Activated B cell treated with CpG ODN at 0.5 μM for 24 hours (primary cell): ENCODE measurements around the gene CHST15. TPM values are rescaled to one million over a fixed set of nuclear protein-coding genes. Genes with fewer than 3 reads are reported as not detected.

Experiments
- ATAC-seq: fragments of 200-7000 bp; cut with Tn5 transposase; one replicate; pipeline ENCODE4 v1.10.0; 2021; ENCODE audit warnings: low read depth, mild to moderate bottlenecking, moderate library complexity
- CTCF ChIA-PET: fragments of 350-600 bp; sonication (Branson Sonifier 250); formaldehyde crosslinking; loops from one replicate; lab custom pipeline; 2021; ENCODE audit warnings: antibody characterized with exemption; lab: Charles Lee
- POLR2A ChIA-PET: fragments of 350-600 bp; sonication (Branson Sonifier 250); formaldehyde crosslinking; loops from one replicate; lab custom pipeline; 2021; ENCODE audit warnings: antibody characterized with exemption; lab: Charles Lee
- DNase-seq: peaks from one replicate; pipeline ENCODE4 v3.0.0; 2022
- H3K27ac Mint-ChIP-seq: one replicate; pipeline ENCODE4 v1.8.0; 2020; ENCODE audit warnings: mixed read lengths
- H3K27me3 Mint-ChIP-seq: one replicate; pipeline ENCODE4 v1.8.0; 2021; ENCODE audit warnings: mixed read lengths
- H3K36me3 Mint-ChIP-seq: one replicate; pipeline ENCODE4 v1.8.0; 2021; ENCODE audit warnings: low read depth, mixed read lengths
- H3K4me1 Mint-ChIP-seq: one replicate; pipeline ENCODE4 v1.8.0; 2021; ENCODE audit warnings: mixed read lengths
- H3K4me3 Mint-ChIP-seq: one replicate; pipeline ENCODE4 v1.8.0; 2020; ENCODE audit warnings: mild to moderate bottlenecking, mixed read lengths
- H3K9me3 Mint-ChIP-seq: one replicate; pipeline ENCODE4 v1.8.0; 2020; ENCODE audit warnings: mixed read lengths
- intact Hi-C: fragments of 100-400 bp; cut with micrococcal nuclease; formaldehyde crosslinking; loops from one replicate; pipeline ENCODE4 v1.15.1; 2024
- total RNA-seq: library from RNA; stranded (reverse); gene quantifications from 2 replicates; pipeline ENCODE4 v1.2.3, GENCODE V29; 2022
- TF ChIP-seq, protein P1 (sequence below): fragments of 200-600 bp; IDR thresholded peaks from one replicate; pipeline ENCODE4 v1.8.0; 2022; ENCODE audit warnings: antibody characterized with exemption, mild to moderate bottlenecking

Gene CHST15
- total RNA-seq, 1 donor from 2014 or later = 13.8 TPM

- H3K36me3 Mint-ChIP-seq = peaks cover 16% of the 10 kb centered on the region
- no peak for ATAC-seq
Observed at GRCh38 chr10:124078714-124079113, 14.7 kb downstream of the CHST15 start.

DNA sequence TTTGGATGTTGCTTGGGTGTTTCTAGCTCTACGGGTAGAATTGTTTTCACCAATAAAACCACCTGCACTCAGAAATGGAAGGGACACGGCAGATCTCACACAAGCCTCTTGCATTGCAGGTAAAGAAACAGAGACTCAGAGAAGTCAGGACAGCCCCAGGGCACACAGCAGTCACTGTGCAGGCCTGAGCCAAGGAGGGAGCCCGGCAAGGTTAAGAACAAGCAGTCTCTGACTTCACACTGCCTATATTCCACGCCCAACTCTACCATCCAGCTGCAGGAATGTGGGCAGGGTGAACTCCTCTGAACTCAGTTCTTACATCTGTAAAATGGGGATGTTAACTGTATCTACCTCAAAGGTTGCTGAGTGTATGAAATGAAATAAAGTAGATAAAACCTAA lies 15.4 kb downstream of the CHST15 start:
- intact Hi-C loops = no loop called here
- POLR2A ChIA-PET = interaction anchor here (0.7 to 1.3 kb wide), 2 partner anchors 12 to 14 kb away, joined by 3 to 4 read pairs; no protein-coding TSS in a partner anchor
- ATAC-seq (no peak), DNase-seq (no peak)
- H3K4me3 Mint-ChIP-seq = no peak overlapping the region
- no peaks in the 10 kb centered on the region for H3K9me3 Mint-ChIP-seq
- CTCF ChIA-PET = no interaction called here
- no peak overlapping the region for H3K27ac Mint-ChIP-seq
- no peaks in the 10 kb centered on the region for H3K27me3 Mint-ChIP-seq
- TF ChIP-seq, protein P1, sequence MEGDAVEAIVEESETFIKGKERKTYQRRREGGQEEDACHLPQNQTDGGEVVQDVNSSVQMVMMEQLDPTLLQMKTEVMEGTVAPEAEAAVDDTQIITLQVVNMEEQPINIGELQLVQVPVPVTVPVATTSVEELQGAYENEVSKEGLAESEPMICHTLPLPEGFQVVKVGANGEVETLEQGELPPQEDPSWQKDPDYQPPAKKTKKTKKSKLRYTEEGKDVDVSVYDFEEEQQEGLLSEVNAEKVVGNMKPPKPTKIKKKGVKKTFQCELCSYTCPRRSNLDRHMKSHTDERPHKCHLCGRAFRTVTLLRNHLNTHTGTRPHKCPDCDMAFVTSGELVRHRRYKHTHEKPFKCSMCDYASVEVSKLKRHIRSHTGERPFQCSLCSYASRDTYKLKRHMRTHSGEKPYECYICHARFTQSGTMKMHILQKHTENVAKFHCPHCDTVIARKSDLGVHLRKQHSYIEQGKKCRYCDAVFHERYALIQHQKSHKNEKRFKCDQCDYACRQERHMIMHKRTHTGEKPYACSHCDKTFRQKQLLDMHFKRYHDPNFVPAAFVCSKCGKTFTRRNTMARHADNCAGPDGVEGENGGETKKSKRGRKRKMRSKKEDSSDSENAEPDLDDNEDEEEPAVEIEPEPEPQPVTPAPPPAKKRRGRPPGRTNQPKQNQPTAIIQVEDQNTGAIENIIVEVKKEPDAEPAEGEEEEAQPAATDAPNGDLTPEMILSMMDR = no peak
- H3K36me3 Mint-ChIP-seq = peaks cover 9% of the 10 kb centered on the region
- peaks cover 74% of the 10 kb centered on the region for H3K4me1 Mint-ChIP-seq

More at GRCh38 chr10:124078714-124079113, 14.7 kb downstream of the CHST15 start:
- DNase-seq = no peak
- H3K27me3 Mint-ChIP-seq = no peaks in the 10 kb centered on the region
- intact Hi-C loops = no loop called here
- H3K9me3 Mint-ChIP-seq = no peaks in the 10 kb centered on the region
- TF ChIP-seq, protein P1 = no peak
- no peak overlapping the region for H3K4me3 Mint-ChIP-seq
- ChIA-PET CTCF (no interaction called here), POLR2A (no interaction called here)
- H3K4me1 Mint-ChIP-seq = peaks cover 67% of the 10 kb centered on the region
- H3K27ac Mint-ChIP-seq = no peak overlapping the region

DNA sequence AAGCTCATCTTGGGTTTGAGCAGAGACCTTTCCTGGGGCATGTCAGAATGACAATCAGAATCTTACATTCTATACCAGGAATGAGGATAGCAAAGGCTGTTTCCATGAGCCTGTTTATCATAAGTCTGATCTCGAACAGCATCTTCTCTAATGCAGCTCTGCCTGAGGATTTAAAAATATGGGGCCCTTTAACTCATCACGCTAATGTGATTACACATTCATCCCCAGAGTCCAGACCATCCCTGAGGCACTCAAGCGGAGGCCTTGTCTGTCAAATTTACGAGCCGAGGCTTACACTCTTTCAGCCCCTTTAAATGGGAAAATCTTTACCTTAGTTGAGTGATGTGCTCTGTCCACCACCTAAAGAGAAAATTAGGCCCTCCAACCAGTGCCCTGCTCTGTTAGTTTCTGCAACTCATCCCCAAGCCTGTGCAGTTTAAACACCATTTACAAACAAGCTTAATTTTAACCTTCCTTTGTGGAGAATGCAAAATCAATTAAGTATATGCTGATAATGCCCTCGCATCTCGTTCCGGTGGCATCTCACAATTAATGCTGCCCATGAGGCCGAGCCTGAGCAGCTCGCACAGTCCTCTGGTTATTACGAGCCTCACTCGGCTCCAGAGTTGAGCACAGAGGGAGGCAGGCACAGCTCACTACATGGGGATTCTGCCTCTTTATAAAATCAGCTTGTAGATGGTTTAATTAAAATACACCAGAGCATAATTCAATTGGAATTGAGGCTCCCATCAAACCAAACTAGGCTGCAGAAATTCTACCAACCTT lies 16.0 kb downstream of the CHST15 start:
- TF ChIP-seq, protein P1 = no peak
- no peak overlapping the region for H3K4me3 Mint-ChIP-seq
- peaks cover 80% of the 10 kb centered on the region for H3K4me1 Mint-ChIP-seq
- H3K9me3 Mint-ChIP-seq = no peaks in the 10 kb centered on the region
- H3K27ac Mint-ChIP-seq = peak overlapping the region; percentile 22
- DNase-seq (no peak), ATAC-seq (no peak)
- ChIA-PET CTCF (no interaction called here), POLR2A (interaction anchor here (0.7 to 1.3 kb wide), 2 partner anchors 12 to 14 kb away, joined by 3 to 4 read pairs; no protein-coding TSS in a partner anchor)
- H3K27me3 Mint-ChIP-seq = no peaks in the 10 kb centered on the region
- intact Hi-C loops = no loop called here
- H3K36me3 Mint-ChIP-seq = peaks cover 4% of the 10 kb centered on the region

- Mint-ChIP-seq H3K9me3 (no peaks in the 10 kb centered on the region), H3K36me3 (no peaks in the 10 kb centered on the region), H3K27me3 (no peaks in the 10 kb centered on the region), H3K27ac (peak overlapping the region; percentile 50), H3K4me3 (no peak overlapping the region), H3K4me1 (peaks cover 88% of the 10 kb centered on the region)
- DNase-seq (no peak), ATAC-seq (no peak)
- ChIA-PET CTCF (interaction anchor here (2.0 kb wide), 1 partner anchor 313 kb away, joined by 8 read pairs; no protein-coding TSS in a partner anchor), POLR2A (interaction anchor here (0.6 to 1.1 kb wide), 3 partner anchors 9 to 1710 kb away, joined by 3 to 5 read pairs (median 3); no protein-coding TSS in a partner anchor)
- TF ChIP-seq, protein P1 = no peak
- intact Hi-C loops = no loop called here
Observed at GRCh38 chr10:124076148-124076733, 17.2 kb downstream of the CHST15 start.
